ENCODE measurements around the gene PCSK5. TPM values are rescaled to one million over a fixed set of nuclear protein-coding genes. Genes with fewer than 3 reads are reported as not detected.

PCSK5 gene
- total and polyA plus RNA-seq, 2 donors (not counting 3 experiments of a cell fraction or from before 2014, with no cell fraction given) = 2.6 to 4.8 TPM

- CTCF ChIA-PET = no interaction called here
- H3K4me2 ChIP-seq (ENCODE audit: insufficient read depth, low read length) = no peak overlapping the region
These were observed 489.0 kb downstream of the PCSK5 start for GRCh38 chr9:76379494-76379893.

More at GRCh38 chr9:76379494-76379893, 489.0 kb downstream of the PCSK5 start:
- Histone ChIP-seq H3K9me3 (replicated peaks; ENCODE audit: control insufficient read depth, insufficient read depth, low read length) (no peaks in the 10 kb centered on the region), H3K27me3 (ENCODE audit: control insufficient read depth in 2 of 2, insufficient read depth in 2 of 2, low read length in 2 of 2) (no peaks in the 10 kb centered on the region), H3K79me2 (ENCODE audit: control insufficient read depth, insufficient read depth, low read length) (no peaks in the 10 kb centered on the region), H4K20me1 (replicated peaks; ENCODE audit: control insufficient read depth, extremely low read depth, insufficient read depth, low read length) (no peaks in the 10 kb centered on the region), H2AFZ (ENCODE audit: low read depth, low read length) (no peak overlapping the region), H3K36me3 (ENCODE audit: control insufficient read depth in 2 of 2, extremely low read depth in 1 of 2, insufficient read depth in 2 of 2, low read length in 2 of 2) (peaks cover 0 to 4% of the 10 kb centered on the region in 2 experiments), H3K4me3 (replicated peaks in 1 of 3; ENCODE audit: insufficient read depth in 1 of 3, low read depth in 1 of 3, low read length in 3 of 3) (no peak overlapping the region), H3K4me1 (ENCODE audit: control insufficient read depth, extremely low read depth, insufficient read depth, low read length) (peaks cover 13% of the 10 kb centered on the region), H3K9me1 (replicated peaks; ENCODE audit: control insufficient read depth, extremely low read depth, insufficient read depth, low read length) (no peaks in the 10 kb centered on the region), H3K27ac (ENCODE audit: insufficient read depth, low read depth, low read length) (no peak overlapping the region), H3K9ac (replicated peaks; ENCODE audit: extremely low read depth, insufficient read depth, low read length) (no peak overlapping the region)
- DNase-seq (ENCODE audit: low read depth, low spot score) = peak; percentile 65
- POLR2A ChIA-PET = no interaction called here
- intact Hi-C loops (cut with micrococcal nuclease) = loop anchor here (10.0 kb wide), 1 partner anchor 165 kb away; no protein-coding TSS in a partner anchor
- TF ChIP-seq JUN (IDR thresholded peaks at IDR 0.05; ENCODE audit: borderline replicate concordance, insufficient read depth, insufficient read length, low read depth) = no peak
- TF ChIP-seq, protein P1, sequence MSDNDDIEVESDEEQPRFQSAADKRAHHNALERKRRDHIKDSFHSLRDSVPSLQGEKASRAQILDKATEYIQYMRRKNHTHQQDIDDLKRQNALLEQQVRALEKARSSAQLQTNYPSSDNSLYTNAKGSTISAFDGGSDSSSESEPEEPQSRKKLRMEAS (IDR thresholded peaks at IDR 0.05; ENCODE audit: insufficient read depth, insufficient read length) = no peak
- no peak for TF ChIP-seq GATA2 (IDR thresholded peaks at IDR 0.05; ENCODE audit: insufficient read depth, insufficient read length, low read depth, low read length)
- no peak for TF ChIP-seq POLR2AphosphoS5 (IDR thresholded peaks at IDR 0.05; ENCODE audit: insufficient read depth, low read depth, low read length)
- no peak for TF ChIP-seq FOS (IDR thresholded peaks at IDR 0.05; ENCODE audit: borderline replicate concordance, insufficient read depth, low read length)
- no peak for TF ChIP-seq EZH2 (IDR thresholded peaks at IDR 0.05; ENCODE audit: borderline replicate concordance, low read depth, low read length, severe bottlenecking)
- TF ChIP-seq, protein P2, sequence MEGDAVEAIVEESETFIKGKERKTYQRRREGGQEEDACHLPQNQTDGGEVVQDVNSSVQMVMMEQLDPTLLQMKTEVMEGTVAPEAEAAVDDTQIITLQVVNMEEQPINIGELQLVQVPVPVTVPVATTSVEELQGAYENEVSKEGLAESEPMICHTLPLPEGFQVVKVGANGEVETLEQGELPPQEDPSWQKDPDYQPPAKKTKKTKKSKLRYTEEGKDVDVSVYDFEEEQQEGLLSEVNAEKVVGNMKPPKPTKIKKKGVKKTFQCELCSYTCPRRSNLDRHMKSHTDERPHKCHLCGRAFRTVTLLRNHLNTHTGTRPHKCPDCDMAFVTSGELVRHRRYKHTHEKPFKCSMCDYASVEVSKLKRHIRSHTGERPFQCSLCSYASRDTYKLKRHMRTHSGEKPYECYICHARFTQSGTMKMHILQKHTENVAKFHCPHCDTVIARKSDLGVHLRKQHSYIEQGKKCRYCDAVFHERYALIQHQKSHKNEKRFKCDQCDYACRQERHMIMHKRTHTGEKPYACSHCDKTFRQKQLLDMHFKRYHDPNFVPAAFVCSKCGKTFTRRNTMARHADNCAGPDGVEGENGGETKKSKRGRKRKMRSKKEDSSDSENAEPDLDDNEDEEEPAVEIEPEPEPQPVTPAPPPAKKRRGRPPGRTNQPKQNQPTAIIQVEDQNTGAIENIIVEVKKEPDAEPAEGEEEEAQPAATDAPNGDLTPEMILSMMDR (IDR thresholded peaks at IDR 0.05; ENCODE audit: extremely low read depth in 1 of 2, insufficient read depth in 1 of 2, low read depth in 1 of 2, low read length in 2 of 2) = no peak
- no peak for TF ChIP-seq MYC (IDR thresholded peaks at IDR 0.05; ENCODE audit: low read depth, low read length)
- TF ChIP-seq POLR2A (IDR thresholded peaks at IDR 0.05; ENCODE audit: low read depth, low read length) = no peak
- no TSS peak for BruUV-seq (replicated peaks)
- dilution Hi-C loops (cut with MboI; ENCODE audit: extremely low pct_ligation_motif_present, low sequenced_read_pairs) = no loop called here
- FAIRE-seq = no peak
